ENCODE results near the gene RAB6A. TPM values are rescaled to one million over a fixed set of nuclear protein-coding genes. Genes with fewer than 3 reads are reported as not detected.

RAB6A gene
- total RNA-seq, 1 donor from 2014 or later = 82.4 TPM

DNA sequence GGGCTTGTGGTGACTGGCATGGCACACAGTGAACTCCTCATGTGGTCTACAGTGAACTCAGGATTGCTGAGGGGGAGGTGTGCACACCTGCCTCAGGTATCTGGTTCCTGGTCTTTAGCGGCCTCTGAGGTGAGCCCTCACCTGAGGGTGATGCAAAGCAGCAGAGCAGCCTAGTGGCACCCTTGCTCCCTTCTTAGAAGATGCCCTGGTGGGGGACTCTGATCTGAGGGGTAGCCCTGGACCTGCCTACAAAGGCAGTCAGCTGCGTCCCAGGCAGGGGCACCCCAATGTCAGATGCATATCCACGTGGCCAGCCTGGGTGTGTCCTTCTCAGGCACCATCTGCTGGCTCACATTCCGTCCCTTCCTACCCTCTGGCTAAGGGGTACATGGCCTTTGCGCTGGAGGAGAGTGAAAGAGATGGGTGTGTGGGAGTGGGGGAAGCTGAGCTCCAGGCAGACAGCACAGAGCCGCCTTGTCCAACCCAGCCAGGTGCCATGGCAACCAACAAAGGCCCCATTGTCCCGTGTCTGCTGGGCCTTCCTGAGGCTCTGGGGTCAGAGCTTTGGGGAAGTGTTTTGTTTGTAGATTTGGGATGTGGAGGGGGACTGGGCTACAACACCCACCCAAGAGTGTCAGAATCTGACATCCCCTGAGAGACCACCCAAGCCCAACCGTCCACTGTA is 108.7 kb downstream of the RAB6A start:
- DNase-seq = peak; percentile 4

DNA sequence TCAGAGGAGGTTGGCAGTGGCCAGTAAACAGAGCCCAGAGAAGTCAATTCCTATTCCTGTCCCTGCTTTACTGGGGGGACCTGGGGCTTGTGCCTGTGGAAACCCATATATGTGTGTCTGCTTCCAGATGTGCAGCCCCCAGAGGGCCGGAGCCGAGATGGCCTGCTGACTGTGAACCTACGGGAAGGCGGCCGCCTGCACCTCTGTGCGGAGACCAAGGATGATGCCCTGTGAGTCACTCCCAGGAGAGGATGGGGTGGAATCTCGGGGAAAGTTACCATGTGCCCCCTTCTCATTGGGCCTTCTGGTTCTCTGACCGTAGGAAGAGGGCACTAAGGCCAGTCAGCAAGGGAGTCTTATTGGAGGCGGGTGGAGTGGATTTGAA is 109.2 kb downstream of the RAB6A start:
- DNase-seq = no peak

DNA sequence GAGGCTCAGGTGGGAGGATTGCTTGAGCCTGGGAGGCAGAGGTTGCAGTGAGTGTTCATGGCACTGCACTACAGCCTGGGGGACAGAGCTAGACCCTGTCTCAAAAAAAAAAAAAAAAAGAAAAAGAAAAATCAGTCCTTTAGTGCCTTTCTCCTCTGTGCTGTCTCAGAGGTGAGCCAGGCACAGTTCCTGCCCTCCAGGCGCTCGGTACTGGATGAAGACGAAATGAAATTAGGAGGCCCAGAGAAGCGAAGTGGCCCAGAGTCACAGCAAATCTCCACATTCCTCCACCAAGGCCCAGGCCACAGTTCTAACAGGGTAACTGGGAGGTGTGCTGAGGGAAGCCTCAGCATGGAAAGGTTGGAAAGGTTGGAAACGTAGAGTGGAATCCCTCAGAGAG is 109.6 kb downstream of the RAB6A start:
- DNase-seq = no peak

DNA sequence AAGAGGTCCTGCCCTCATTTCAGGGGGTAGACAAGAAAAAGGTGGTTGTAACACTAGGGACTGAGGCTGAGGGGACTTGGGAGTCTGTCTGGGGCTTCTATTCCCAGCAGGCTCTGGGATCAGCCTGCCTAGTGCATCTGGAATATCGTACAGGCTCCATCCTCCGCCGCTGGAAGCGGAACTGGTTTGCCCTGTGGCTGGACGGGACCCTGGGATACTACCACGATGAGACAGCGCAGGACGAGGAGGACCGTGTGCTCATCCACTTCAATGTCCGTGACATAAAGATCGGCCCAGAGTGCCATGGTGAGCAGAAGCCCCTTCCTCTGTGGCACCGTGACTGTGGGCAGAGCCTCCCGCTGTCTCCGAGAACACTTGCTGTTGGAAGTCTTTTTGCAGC is 110.5 kb downstream of the RAB6A start:
- no peak for DNase-seq

DNA sequence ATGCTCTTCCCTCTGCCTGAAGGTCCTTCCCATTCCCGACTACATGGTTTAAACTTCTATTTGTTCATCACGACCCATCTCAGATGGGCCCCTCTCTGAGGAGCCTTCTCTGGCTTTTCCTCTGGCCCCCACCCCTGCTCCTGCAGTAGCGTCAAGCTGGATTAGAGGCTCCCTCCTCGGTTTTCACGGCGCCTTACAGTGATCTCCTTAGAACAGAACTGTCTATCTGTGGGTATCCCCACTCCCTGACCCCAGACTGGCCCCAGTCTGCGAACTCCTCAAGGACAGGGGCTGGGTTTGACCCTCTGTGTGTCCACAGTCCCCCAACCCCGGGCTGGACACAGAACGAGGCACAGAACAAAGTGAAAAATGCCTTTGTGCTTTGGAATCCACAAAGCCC is 111.7 kb downstream of the RAB6A start:
- DNase-seq = no peak

DNA sequence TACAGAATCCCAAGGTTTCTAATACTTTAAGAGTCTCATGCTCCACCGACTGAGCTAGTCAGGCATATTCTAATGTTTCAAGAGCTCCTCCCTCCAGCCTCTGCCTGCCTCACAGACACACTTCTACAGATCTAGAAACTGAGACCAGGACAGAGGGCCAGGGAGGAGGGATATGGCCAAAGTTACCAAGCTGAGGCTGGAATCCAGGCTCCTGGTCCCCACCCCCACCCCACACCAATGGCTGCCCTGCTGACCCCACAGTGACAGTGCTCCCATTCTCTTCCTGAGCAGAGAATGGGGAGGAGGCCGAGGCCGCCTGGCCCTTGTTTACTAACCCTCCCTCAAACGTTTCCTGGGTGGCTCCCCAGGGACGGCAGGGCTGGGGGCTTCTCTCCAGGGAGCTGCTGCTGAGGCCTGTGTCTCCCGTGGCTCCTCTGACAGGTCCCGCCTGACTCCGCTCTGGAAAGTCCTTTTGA is 112.3 kb downstream of the RAB6A start:
- no peak for DNase-seq

DNA sequence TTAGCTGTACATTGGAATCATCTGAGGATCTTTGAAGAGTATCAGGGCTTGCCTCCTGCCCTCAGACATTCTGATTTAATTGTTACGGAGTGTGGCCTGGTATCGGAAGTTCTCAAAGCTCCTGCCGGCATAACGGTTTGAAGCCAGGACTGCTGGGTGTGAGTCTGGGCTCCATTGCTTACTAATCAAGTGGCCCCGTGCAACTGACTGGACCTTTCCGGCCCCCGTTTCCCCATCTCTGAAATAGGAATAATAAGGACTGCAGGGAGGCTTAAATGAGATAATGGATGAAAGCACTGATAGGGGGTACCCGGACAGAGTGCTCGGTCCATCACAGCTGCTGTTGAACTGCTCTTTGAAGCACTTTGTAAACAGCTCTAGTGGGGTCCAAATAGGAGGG is 112.8 kb downstream of the RAB6A start:
- DNase-seq = no peak

DNA sequence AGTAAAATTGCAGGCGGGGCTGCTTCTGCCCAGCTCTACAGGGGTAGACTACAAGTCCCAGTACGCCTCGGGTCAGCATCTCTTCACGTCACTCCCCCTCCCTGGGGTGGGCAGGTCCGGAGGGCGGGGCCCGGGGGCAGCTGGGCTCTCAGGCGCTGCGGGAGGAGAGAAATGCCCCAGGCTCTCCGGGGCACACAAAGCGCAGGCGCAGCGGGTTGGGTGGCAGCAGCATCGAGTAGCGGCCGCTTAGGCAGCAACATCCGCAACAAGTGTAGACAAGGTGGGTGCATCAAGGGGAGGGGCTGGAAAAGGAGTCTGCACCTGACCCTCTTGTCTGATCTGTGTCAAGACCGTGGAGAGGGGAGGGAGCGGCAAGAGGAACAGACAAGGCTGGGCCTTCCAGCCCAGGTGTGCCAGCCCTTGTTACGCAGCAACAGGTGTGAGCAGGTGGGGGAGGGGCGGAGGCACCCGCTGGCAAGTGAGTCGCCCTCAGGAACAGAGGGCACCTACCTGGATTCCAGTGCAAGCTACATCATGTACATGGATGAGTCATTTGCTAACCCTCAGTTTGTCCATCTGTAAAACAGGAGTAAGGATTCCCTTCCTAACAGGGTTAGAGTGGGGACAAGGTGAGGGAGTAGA is 113.3 kb downstream of the RAB6A start:
- DNase-seq = peak; percentile 22

DNA sequence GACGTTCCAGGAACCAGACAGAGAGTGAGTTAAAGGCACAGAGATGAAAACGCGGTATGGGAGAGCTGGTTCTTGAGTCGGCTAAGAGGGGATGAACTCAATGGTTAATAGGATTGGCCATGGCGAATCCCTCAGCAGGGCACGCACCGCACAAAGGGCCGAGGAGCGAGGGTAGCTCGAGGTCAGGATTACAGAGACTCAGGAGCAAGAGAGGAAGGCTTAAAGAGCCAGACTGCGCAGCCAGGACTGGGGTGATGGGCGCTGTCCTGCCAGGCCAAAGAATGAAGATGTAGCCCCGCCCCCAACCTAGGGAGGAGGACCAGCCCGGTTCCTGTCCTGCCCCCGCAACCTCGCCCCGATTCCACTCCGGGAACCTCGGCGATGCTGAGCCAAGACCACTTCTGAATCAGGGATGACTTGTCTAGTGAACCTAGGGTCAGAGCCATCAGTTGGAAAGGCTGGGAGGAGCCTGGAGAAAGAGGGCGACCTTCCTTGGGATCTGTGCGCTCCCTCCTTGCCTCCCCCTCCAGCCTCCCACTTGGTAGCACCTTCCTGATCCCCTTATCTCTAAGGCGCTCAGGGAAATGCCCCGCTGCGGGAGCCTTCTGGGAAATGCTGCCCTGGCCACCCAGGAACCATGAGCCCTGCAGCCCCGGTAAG is 114.8 kb downstream of the RAB6A start, which contains the start of gene PLEKHB1:
Gene PLEKHB1, plus strand, starts transcription at position 610 of the 660 bp plus-strand sequence. Its CDS starts 28 bp downstream, at position 638.
- no peak for DNase-seq

DNA sequence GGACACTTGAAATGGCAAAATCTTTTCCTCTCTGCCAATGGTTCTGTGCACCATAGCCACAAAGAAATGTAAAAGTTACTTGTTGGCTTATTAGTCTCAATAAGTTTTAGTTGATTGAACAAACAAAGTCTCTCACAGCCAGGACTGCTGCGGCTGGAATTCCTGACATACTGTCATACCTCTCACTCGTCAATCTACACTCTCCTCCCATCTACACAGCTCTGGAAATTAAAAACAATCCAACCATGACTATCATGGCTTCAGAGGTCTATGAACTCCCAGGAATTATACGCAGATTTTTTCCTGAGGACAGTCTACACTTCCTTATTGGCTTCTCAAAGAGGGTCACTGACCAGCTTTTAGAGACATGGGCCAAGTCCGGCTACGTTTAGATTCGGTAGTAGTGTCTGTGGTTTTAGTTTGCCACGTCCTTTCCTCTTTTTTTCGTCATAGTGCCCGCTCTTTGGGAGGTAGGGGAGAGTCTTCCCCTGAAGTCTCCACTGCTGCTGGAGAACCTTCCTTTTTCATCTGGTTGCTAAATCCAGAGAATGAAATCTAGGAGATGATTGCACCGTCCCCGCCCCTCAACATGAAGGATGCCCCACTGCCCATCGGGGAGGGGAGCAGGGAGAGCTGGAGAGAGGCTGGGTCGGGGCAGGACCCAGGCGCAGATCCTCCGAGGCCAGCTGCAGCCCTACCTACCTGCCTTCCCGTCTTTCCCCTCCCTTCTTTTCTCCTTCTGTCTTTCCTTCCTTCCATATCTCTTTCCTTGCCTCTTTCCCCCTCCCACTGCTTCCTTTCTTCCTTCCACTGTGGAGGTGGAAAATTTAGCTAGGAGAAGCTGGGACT is 115.5 kb downstream of the RAB6A start:
- DNase-seq = no peak

DNA sequence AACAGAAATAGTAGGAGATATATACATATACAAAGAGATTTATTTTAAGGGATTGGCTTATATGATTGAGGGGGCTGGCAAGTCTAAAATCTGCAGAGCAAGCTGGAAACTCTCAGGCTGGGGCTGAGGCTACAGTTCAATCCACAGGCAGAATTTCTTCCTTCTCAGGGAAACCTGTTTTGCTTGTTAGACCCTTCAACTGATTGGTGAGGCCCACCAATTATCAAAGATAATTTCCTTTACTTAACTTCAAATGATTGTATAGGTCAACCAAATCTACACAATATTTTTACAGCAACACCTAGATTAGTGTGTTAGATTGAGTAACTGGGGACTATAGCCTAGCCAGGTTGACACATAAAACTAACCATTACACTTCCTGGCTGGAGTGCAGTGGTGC is 119.2 kb downstream of the RAB6A start:
- DNase-seq = no peak

DNA sequence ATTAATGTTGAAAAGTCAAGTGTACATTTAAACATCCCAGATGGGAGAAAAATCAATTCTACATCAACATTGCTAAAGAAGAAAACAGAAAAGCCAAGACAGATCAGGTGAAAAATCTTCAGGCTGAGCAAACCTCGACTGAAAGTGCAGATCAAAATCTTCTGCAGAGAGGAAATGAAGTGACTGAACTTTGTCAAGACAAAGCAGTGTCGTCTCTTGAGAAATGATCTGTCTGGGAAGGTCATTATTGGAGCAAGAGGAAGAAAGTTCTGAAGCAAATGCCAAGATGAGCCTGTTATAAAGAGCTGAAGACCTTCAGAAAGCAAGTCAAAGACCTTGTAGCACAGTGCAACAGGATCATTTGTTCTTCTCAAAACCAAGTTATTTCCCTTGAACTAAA is 120.3 kb downstream of the RAB6A start:
- DNase-seq = no peak

DNA sequence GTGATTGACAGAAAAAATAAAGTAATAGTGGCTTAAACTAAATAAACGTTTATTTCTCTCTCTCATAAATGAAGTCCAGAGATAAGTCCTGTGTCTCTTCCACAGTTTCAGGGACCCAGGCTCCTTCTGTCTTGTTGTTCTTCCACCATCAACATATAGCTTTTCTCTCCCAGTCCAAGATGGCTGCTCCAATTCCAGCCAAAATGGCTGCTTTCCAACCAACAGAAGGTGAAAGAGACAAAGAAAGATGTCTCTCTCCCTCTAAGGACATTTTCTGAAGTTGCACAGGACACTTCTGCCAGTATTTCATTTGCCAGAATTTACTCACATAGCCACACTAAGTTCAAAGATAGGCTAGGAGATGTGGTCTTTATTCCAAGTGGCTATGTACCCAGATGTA is 123.9 kb downstream of the RAB6A start:
- no peak for DNase-seq

DNA sequence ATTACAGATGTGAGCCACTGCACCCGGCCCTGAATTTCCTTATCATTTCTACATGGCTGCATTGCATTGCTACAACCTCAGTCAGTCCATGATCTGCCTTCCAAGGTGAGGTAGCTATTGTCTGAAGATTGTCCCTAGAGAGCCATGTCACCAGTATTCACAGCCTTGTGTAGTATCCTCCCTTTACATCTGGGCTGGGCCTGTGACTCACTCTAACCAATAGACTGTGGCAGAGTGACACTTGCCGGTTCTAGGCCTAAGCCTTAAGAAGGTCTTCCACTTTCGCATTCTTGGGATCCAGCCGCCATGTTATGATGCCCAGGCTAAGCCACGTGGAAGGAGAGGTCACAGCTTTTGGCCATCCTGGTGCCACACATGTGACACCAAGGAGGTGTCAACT is 124.6 kb downstream of the RAB6A start:
- no peak for DNase-seq

DNA sequence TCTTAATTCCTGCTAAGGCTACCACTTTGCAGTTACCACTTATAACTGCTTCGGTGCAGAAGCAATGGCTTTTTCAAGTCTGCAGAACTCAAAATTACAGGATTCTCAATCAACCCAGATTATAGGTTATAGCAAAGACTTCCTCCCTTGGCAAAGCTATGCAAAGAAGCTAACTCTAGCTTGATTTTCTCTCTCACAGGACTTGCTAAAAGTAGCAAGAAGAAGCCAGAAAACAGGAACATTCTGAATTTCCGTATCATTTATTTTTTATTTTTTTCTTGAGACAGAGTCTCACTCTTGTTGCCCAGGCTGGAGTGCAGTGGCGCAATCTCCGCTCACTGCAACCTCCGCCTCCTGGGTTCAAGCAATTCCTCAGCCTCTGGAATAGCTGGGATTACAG is 125.2 kb downstream of the RAB6A start:
- DNase-seq = no peak

DNA sequence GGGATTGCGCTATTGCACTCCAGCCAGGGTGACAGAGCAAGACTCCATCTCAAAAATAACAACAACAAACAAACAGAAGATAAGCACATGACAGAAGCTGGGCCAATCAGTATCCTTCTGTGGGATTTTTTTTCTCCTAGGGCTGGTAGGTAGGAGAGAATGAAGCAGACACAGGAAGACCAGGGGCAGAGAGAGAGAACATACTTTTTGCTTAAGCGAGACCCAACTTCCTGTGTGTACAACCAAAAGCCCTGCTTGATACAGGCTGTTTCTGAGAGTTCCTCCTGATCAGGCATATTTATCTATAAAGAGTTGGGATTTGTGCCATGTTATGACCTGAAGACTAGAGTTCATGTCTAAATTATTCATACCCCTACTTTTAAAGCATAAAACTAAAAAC is 126.9 kb downstream of the RAB6A start:
- no peak for DNase-seq

DNA sequence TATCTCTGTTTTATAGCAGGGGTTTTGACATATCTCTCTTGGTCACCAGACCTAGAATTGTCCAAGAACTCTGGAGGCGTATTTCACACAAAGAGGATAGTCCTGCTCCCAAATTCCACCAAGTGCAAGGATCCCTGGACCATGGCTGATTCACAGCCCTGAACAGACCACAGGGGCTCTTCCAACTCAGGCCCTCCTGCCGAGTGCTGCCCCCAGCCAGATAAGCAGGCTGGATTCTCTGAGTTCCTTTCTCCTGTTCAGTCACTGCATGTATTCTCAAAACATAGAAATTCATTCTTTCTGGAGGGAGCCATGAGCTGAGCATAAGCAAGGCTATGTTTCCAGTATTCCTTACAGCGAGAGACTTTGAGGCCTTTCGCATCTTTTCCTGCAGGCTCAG is 127.9 kb downstream of the RAB6A start:
- DNase-seq = no peak

DNA sequence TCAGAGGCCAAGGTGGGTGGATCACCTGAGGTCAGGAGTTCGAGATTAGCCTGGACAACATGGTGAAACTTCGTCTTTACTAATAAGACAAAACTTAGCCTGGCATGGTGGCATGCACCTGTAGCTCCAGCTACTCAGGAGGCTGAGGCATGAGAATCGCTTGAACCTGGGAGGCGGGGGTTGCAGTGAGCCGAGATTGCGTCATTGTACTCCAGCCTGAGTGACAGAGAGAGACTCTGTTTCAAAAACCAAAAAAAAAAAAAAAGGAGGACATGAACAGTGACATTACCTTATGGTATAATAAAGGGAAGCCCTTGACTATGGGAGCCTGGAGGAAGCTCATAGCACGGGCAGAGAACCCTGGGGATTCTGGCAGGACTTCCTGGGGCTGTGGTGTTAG is 131.0 kb downstream of the RAB6A start:
- DNase-seq = no peak

DNA sequence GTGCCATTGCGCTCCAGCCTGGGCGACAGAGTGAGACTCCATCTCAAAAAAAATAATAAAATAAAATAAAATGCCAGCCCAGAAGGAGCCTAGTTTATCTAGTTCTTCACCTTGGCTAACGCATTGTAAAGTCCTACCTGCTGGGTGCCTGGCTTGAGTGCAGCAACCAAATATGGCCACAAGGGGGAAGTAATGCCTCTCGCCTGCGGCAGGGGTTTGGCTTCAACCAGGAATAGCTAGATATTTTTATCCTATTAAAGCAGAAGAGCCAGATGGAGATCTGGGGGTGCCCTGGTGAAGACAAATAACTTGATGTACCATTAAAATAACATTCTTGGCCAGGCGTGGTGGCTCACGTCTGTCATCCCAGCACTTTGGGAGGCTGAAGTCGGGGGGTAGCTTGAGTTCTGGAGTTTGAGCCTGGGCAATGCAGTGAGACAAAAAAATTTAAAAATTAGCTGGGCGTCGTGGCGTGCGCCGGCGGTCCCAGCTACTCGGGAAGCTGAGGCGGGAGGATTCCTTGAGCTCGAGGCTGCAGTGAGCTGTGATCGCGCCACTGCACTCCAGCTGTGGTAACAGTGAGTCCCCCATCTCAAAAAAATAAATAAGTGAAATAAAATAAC is 135.1 kb downstream of the RAB6A start:
- DNase-seq = peak; percentile 58

Measured in skin of body (tissue), 2 donors.